HG03025 (cell line): ENCODE measurements around the gene TTC9B.
"Not testable (repeated sequence)": the region's sequence is repeated elsewhere in the genome, so short reads cannot be mapped to it uniquely, and the experiment has no call there.

Source experiments
- ATAC-seq: cut with Tn5 transposase; IDR thresholded peaks from one replicate; pipeline ENCODE4 v1.9.1; 2021; ENCODE audit warnings: mild to moderate bottlenecking, moderate library complexity; ENCODE audit not compliant: unreplicated experiment, low FRiP score

Gene TTC9B

DNA sequence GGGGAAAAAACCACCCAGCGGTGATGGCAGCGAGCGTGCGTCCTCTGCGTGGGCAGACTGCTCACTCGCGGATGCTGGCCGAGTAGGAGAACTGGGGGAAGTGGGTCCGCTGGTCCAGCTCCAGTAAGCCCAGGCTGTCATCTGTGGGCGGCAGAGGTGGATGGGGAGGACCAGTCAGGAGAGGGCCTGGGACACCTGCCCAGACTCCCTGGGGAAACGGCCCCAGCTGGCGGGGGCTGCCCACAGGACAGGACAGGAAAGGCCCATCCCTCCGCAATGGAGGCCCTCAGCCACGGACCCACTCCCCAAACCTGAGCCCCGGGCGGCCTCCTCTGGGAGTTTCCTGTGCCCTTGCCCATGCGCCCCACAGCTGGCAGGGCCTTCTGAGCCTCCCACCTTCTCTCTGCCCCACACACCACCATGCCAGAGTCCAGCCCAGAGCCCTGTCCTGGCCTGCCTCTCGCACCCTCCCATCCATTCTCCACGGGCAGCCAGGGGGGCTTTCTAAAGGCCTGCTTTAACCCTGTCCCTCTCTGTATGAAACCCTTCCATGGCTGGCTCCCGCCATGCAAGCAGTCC lies 15.7 kb upstream of the TTC9B start:
- ATAC-seq, result no peak

DNA sequence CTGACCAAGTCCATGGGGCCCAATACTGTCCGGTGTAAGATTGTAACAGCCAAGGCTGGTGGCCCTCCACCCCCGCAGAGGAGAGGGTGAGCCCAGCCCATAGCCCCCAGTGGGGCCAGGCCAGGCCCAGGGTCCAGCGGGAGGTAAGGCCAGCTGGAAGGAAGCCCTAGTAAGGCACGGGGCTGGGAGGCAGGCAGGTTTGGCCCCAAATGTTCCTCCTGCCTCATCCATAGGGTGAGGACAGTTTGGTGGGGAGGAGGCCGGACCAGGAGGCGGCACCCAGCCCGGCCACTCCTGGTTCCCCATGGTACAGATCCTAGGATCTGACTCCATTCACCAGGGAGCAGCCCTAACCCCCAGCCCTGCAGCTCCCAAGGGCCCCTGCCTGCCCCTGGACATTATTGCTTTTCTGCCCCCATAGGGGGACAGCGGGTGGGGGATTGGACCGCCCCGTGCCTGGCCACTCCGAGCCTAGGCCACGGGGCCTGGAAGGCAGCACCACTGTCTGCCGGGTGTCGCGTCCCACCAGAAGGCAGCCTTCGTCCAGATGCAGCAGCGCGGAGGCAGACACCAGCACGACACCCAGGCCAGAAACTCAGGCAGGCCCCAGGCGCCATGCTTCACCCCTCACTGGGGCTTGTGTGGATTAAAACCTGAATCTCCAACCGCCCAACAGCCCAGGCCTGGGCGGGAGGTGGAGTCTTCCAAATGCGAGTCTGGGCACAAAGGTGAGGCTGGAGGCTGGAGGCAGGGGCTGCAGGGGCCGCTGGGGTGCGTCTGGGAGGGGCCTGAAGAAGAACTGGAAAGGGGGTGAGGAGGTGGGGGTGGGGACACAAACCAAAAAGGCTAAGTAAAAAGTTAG lies 15.0 kb upstream of the TTC9B start:
- ATAC-seq, result no peak

DNA sequence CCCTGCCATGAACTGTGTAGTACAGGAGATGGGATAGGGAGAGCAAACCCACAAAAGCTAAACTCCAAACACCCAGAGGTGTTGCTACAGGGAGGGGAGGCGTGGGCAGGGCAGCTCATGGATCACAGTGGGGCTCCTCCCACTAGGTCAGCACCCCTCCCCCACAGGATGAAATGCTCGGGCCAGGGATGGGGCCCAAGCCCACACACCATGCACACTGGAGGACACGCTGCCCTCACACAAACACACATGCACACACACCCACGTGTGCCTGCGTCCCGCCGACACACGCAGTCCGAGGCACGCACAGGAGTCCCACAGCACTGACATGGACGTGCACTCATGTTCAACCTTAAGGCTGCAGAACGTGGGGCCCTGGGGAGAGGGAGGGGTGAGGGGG lies 14.3 kb upstream of the TTC9B start:
- ATAC-seq, result no peak

DNA sequence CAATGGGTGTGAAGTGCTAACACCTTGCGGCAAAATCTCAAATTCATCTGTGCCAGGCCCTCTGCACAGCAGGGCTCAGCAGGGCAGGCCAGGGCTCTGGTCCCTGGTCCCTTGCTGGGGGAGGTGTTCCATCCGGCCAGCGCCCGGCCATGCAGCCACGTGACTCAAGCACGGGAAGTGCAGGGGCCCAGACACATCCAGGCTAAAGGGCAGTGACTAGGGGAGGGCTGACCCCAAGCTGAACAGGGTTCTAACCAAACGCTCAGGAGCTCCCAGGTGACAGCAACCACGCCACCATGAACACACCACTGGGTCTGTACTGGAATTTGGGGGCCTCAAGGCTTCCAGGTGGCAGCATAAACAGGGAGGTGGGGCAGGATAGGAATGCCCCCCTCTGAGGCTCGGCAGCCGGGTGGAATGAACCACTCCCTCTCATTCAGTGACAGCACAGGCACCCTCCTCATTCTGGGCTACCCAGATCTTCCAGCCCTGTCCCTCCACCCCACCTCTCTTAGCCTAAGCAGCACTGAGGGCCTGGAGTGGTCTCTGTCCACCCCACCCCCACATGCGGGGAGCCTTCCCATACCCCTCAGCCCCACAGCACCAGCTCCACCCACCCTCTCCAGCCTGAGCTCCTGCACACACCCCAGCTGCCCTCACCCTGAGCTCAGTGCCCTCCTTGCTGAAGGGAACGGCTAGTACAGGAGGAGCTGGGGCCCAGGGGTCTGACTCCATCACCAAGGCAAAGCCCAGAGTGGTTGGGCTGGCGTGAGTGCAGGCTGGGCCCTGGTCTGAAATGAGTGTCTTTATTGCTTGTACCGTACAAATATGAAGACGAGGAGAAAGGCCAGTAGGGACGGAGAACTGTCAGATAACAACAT lies 13.6 kb upstream of the TTC9B start:
- no peak for ATAC-seq

DNA sequence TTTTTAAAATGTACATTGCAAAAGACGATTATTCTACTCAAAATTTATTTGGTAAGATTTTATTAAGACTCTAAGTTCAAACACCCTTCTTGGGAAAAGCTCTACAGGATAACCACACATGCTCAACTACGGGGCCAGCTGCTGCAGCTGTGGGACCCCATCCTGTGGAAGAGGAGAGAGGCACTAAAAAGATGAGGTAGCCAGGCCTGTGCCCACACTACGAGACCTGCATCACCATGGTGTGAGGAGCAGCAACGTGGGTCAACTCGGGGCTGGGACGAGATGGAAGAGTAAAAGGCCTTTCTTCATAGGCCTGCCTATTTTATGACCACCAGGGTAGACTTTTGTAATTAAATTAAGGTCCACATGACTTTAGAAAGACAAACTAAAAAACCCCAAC lies 12.9 kb upstream of the TTC9B start:
- ATAC-seq, result no peak

DNA sequence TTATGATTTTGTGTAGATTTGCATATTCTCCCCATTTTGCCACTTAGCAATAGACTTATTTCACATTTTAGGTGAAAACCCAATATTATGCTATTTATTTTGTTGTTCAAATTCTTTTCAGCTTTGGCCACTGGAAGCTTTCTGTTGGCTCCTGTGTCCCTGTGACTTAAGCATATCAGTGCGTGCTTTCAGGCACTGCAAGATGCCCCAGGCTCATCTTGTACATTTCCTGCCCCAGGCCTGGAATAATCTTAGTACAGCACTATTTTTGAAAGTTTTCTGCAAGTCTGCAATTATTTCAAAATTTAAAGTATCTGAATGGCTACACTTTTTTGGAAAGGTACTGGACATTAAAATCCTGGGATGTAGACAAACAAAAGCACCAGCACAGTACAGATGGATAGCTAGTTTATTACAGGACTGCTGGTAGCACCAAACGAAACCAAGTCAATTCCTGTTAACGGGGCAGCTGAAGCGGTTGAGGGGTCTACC lies 11.8 kb upstream of the TTC9B start:
- no peak for ATAC-seq

DNA sequence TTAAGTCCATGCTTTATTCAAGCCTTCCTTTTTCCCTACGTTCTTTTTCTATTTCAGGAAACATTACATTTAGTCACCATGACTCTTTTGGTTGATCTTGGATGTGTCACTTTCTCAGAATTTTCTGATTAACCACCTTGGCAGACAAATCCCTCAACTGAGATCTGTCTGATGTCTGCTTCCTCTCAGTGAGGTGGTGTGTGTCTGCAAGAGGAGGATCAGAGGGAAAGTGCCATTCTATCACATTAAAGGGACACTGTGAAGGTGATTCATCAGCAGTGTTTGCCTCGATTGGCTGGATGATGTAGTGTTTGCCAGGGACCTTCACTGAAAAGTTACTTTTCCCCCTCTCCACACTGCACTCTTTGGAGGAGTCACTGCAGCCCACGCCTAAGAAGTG lies 11.3 kb upstream of the TTC9B start:
- no peak for ATAC-seq

DNA sequence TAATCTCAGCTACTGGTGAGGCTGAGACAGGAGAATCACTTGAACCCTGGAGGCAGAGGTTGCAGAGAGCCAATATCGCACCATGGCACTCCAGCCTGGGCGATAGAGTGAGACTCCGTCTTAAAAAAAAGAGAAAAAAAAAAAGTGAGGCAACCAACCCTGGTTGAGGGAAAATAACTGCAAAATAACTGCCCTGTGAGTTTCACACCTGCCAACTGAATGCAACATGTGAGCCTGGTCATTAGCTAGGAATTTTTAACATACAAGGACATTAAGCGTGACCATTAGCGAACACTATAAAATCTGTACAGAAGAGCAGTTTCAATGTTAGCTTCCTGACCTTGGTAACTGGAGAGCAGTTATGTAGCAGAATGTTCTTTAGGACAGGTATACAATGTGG lies 10.7 kb upstream of the TTC9B start:
- ATAC-seq, result no peak

DNA sequence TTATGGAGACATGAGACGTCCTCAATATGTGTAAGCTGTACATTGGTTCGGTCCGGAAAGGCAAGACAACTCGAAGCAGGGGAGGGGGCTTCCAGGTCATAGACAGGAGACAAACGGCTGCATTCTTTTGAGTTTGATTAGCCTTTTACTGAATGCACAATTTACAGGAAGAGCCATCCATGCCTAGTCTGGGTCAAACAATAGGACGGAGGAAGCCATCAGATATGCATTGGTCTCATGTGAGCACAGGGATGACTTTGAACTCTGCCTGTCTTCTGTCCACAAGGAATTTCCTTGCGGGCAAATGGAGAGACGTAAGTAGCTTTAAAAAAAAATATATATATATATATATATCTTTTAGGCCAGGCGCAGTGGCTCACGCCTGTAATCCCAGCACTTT lies 10.2 kb upstream of the TTC9B start:
- no peak for ATAC-seq

DNA sequence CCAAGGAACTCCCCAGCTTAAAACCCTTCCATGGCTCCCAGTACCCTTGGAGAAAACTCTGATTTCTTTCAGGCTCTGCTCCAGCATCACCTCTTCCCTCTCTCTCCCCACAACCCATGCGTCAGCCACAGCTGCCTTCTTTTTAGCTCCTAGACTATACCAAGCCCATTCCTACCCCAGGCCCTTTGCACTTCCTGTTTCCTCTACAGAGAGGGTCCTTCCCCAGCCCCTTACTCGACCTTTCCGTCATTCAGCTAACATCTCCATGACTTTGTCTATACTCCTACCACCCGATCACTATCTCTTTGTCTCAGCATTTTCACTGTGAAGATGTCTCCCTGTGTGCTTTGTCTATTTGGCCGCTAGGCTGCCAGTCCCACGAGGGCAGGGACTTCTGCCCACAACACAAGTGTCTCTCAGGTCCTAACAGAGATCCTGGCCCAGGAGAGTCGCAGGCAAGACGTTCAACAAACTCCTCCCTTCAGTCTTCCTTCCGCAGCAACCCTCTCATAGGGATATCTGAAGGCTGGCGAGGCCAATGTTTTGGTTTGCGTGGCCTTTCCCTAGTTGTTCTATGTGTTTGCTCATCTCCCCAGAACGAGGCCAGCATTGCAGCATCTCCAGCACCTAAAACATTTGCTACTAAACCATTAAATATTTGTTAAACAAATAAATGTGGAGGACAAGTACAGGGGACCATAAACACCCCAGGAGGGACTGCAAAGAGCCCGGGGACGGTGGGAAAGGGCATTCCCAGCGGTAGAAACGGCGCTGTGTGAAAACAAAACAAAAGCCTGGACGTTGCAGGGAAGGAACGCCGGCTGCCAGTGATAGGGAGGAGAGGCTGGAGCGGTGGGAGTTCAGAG lies 7.5 kb upstream of the TTC9B start:
- no peak for ATAC-seq

DNA sequence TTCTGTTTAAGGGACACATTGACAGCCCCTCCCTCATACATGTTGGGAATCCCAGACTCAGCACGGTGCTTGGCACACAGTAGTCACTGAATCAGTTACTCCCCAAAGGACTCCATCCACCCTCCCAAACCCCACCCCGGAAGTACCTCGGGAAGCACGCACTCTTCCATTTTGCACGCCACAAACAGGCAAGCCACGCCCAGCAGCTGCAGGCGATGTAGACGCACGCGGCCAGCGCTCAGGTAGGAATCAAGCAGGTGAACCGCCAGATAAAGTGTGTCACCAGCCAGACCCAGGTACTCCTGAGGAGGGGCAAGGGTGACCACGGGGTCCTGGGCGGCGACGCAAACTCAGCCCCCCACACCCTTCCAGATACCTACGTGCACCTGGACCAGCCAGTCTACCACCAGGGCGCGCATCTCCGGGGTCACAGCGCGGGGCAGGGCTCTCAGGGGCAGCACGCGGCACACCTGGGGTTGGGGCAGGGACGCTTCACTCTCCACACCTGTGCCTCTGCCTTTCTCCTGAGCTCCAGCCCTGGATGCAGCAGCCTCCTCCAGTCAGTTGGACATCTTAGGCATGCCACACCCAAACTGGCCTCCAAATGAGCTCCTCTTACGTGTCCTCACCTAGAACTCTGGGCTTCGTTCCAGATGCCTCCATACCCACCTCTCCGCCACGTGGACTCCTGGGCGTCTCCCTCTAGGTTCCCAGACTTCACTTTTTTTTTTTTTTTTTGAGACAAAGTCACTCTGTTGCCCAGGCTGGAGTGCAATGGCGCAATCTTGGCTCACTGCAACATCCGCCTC lies 6.4 kb upstream of the TTC9B start:
- no peak for ATAC-seq

DNA sequence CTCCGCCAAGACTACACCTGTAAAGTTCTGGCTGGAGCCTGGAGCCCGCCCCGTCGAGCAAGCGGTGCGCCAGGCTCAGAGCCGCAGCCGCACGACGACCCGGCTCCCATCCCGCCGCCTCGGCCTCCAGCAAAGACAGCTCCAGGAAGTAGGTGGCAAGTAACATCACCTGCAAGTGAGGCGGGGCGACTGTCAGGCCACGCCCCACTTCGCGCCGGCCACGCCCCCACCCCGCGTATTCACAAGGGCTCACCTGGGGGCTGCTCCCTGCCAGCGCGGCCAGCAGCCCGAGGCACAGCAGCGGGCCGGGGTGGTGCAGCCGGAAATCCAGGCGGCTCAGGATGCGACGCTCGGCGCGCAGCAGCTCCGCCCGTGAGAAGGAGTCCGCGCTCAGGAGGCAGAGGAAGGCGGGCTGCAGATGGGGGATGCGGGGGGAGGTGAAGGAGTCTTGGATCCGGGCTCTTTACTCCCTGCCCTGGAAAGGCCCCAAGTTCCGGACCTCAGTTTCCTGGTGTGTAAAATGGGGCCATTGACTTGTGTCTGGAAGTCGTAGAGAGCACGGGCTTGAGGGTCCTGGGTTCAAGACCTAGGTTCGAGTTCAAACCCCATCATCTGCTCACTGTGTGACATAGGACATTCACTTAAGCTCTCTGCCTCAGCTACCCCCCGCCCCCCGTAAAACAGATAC lies 5.1 kb upstream of the TTC9B start:
- no peak for ATAC-seq

DNA sequence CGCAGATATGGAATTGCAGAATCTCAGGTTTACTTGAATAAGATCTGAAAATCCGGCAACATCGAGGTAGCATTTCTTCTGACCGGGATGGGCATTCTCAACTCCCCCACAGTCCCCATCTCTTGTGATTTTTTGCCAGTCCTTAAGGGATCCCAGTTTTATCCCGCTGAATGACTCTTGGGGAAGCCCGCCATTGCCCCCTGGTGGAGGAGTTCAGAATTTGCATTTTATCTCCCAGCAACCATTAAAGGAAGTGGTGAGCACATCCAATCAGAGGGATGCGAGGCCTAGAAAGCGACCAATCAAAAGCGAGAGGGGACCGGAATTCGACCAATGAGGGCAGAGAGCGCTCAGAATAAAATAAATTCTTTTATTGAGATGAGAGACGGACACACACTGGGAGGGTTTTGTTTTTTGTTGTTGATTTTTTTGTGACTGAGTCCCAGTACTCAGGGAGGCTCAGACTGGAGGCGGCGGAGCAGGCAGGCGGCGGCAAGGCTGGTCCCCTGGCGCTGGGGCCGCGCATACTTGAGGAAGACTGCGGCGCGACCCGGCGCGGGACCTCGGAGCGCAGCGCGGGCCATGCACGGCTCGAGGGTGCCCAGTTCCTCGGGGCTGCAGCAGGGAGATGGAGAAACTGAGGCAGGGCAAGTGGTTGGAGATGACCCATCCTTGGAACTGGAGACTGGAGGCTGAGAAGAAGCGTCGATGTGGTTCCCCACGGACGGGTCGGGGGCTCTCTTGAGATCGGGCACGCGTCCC lies 3.9 kb upstream of the TTC9B start:
- no peak for ATAC-seq

DNA sequence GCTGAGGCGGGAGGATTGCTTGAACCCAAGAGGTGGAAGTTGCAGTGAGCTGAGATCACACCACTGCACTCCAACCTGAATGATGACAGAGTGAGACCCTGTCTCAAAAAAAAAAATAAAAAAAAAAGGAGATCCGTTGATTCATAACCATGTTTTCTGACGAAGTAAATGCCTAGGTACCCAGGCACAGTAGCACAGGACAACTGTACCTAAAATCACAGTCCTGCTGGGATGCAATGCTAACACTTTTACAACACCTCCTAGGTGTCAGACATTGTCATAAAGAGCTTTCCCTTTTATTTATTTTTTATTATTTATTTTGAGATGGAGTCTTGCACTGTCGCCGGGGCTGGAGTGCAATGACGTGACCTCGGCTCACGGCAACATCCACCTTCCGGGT lies 2.5 kb upstream of the TTC9B start:
- no peak for ATAC-seq

DNA sequence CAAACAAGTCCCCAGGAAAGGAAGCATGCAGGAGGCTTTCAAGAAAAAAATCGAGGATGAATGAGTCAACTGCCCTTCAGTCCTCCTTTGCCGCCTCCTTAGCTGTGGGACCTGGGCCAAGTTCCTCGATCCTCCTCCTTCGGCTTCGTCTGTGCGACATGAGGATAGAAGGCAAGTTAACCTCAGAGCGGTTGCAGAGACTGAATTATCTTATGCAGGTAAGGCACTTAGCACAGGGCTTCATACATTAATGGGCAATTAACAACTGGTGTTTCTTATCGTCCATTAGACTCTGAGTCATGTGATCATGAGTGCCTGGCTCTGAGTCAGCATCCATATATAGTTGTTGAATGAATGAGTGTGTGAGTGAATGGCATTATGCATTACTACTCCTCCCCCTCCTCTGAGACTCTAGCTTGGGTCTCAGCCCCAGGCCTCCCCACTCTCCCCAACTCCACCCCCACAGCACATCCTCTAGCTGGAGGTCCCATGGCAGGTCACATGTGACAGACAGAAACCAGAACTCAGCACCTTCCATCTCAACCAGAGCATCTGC lies 1.6 kb upstream of the TTC9B start:
- ATAC-seq, result no peak

DNA sequence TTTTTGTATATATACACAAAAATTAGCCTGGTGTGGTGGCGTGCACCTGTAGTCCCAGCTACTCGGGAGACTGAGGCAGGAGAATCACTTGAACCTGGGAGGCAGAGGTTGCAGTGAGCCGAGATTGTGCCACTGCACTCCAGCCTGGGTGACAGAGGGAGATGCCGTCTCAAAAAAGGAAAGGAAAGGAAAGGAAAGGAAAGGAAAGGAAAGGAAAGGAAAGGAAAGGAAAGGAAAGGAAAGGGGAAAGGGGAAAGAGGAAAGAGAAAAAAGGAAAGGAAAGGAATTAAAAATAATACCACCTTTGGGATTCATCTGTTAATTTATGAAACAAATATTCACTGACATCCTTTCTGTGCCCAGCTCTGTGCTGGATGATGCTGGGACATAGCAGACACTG lies 845 bp upstream of the TTC9B start:
- not testable (repeated sequence) for ATAC-seq

DNA sequence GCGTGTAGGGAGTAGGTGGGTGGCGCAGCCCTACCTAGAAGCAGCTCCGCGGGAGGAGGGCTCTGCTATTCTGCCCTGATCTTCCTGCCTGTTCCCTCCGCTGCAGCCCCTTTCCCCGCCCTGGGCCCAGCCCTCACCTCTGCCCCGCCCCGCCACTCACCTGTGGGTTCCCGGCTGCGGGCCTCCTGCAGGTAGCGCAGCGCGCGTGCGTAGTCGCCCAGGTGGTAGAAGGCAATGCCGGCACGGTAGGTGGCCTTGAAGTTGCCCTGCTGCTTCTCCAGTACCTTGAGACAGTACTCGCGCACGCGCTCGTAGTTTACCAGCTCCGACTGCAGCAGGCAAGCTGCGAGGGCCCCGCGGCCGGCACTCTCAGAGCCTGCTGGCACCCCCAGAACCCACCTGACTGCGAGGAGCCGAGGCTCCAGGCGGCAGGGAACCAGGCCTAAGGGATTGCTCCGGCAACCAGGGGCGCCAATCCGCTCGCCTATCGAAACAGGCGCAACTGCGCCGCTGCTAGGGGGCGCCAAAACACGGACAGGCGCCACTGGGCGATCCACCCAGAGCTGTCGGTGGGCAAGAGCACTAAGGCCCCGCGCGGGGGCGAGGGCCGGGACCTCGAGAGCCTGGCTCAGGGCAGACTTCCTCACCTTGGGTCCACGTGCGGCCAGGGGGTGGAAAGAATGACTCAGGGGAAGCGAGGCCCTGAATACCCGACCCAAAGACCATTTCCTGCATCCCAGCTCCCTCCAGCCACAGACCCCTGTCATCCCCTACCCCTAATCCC lies 965 bp downstream of the TTC9B start:
- no peak for ATAC-seq
